CD4-positive, CD25-positive, alpha-beta regulatory T cell (primary cell): Measurements from ENCODE around the gene RIGI. TPM values are rescaled to one million over a fixed set of nuclear protein-coding genes. Genes with fewer than 3 reads are reported as not detected.

Experiments
- polyA plus RNA-seq, 4 donors: library from polyadenylated mRNA; unstranded; fragments of 300-500 nt; fragmentation: Illumina TruSeq; gene quantifications; one replicate each; pipeline ENCODE4 v1.2.3, GENCODE V29; 2021
- total RNA-seq: library from RNA; stranded (reverse); gene quantifications from one replicate; pipeline ENCODE4 v1.2.3, GENCODE V29; 2022

Gene RIGI
- total and polyA plus RNA-seq, 5 donors from 2014 or later: 18.3 to 25.3 (median 21.1) TPM

Other genes with a start within 250 kb of the RIGI start
- 3.6 TPM for gene ACO1, start 141.6 kb downstream of the RIGI start, total RNA-seq
- gene ACO1, start 141.6 kb downstream of the RIGI start, polyA plus RNA-seq: 1 to 10 TPM; 5.3 to 7.4 (median 6.2) TPM
- gene SMIM27, start 26.1 kb upstream of the RIGI start, total RNA-seq: 30.8 TPM
- gene SMIM27, start 26.1 kb upstream of the RIGI start, polyA plus RNA-seq: 100 to 1,000 TPM in 2 of 4 donors, 10 to 100 TPM in 2; 86.8 to 102 (median 100) TPM
- 29.8 TPM for gene TOPORS, start 26.4 kb upstream of the RIGI start, total RNA-seq
- 10 to 100 TPM; 26.9 to 29.8 (median 28.2) TPM for gene TOPORS, start 26.4 kb upstream of the RIGI start, polyA plus RNA-seq
- gene NDUFB6, start 47.0 kb upstream of the RIGI start, total RNA-seq: 19.6 TPM
- 100 to 1,000 TPM in 1 of 4 donors, 10 to 100 TPM in 3; 71.4 to 109 (median 80.4) TPM for gene NDUFB6, start 47.0 kb upstream of the RIGI start, polyA plus RNA-seq
- not detected for gene TAF1L, start 109.5 kb upstream of the RIGI start, total RNA-seq
- not detected for gene TAF1L, start 109.5 kb upstream of the RIGI start, polyA plus RNA-seq